ENCODE results near the gene MAP4K4.
A peak's percentile ranks its signal among the peaks of the same experiment; 100 is the strongest.

MAP4K4 gene

GRCh38 chr2:101809698-101810097, 112.2 kb downstream of the MAP4K4 start:
- no peak overlapping the region for H3K4me3 ChIP-seq (ENCODE audit: low read depth, low read length)
- H3K36me3 ChIP-seq (ENCODE audit: control insufficient read depth, insufficient read depth, low read length): no peaks in the 10 kb centered on the region
- H3K27me3 ChIP-seq (ENCODE audit: control insufficient read depth, insufficient read depth, low read length): no peaks in the 10 kb centered on the region
- 0 out of 2 replicates have a peak overlapping the region, but pooled peaks have one; percentile 1 for H3K27ac ChIP-seq (ENCODE audit: low read depth, low read length)
- no peak overlapping the region for H3K9ac ChIP-seq (ENCODE audit: low read length)
- no peaks in the 10 kb centered on the region for H3K9me3 ChIP-seq (ENCODE audit: control insufficient read depth, insufficient read depth, low read depth, low read length)
- H3K4me1 ChIP-seq (ENCODE audit: control insufficient read depth, insufficient read depth, low read length): peaks cover 46% of the 10 kb centered on the region

DNA sequence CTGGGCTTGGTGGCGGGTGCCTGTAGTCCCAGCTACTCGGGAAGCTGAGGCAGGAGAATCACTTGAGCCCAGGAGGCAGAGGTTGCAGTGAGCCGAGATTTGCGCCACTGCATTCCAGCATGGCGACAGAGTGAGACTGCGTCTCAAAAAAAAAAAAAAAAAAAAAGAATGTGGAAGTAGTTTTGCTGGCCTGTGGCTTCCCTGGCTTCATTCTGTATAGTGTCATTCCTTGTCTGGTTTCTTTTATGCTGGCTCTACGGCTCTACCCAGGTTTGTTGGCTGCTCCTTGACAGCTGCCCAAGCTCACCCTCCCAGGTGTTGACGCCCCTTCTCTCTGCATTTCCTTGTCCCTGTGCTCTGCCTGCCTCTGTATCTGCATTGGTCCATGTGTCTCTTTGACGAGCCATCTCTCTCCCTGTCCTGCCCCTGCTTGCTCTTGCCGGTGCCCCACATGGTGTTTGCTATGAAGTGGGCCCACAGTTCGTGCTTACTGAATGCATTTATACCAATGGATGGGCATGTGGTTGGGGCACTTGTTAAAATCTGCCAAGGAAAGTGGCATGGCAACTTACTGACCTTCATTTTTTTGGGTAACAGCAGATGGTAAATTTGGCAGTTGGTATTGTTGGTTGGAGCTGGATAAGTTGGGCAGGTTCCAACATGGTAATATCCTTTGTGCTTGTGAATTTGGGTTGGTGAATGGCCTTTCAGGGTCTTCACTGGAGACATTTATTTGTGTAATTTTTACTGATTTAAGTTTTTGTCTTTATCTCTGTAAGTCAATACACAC, 113.9 kb downstream of the MAP4K4 start:
- no peaks in the 10 kb centered on the region for H3K27me3 ChIP-seq (ENCODE audit: control insufficient read depth, insufficient read depth, low read length)
- no peak overlapping the region for H3K4me3 ChIP-seq (ENCODE audit: low read depth, low read length)
- H3K4me1 ChIP-seq (ENCODE audit: control insufficient read depth, insufficient read depth, low read length): peaks cover 43% of the 10 kb centered on the region
- no peaks in the 10 kb centered on the region for H3K9me3 ChIP-seq (ENCODE audit: control insufficient read depth, insufficient read depth, low read depth, low read length)
- H3K9ac ChIP-seq (ENCODE audit: low read length): no peak overlapping the region
- no peak overlapping the region for H3K27ac ChIP-seq (ENCODE audit: low read depth, low read length)
- no peaks in the 10 kb centered on the region for H3K36me3 ChIP-seq (ENCODE audit: control insufficient read depth, insufficient read depth, low read length)

- Histone ChIP-seq H3K27ac (ENCODE audit: low read depth, low read length) (no peak overlapping the region), H3K36me3 (ENCODE audit: control insufficient read depth, insufficient read depth, low read length) (no peaks in the 10 kb centered on the region), H3K27me3 (ENCODE audit: control insufficient read depth, insufficient read depth, low read length) (no peaks in the 10 kb centered on the region), H3K9me3 (ENCODE audit: control insufficient read depth, insufficient read depth, low read depth, low read length) (no peaks in the 10 kb centered on the region), H3K9ac (ENCODE audit: low read length) (no peak overlapping the region), H3K4me3 (ENCODE audit: low read depth, low read length) (no peak overlapping the region), H3K4me1 (ENCODE audit: control insufficient read depth, insufficient read depth, low read length) (peaks cover 39% of the 10 kb centered on the region)
These were observed 114.7 kb downstream of the MAP4K4 start for GRCh38 chr2:101812226-101812625.

DNA sequence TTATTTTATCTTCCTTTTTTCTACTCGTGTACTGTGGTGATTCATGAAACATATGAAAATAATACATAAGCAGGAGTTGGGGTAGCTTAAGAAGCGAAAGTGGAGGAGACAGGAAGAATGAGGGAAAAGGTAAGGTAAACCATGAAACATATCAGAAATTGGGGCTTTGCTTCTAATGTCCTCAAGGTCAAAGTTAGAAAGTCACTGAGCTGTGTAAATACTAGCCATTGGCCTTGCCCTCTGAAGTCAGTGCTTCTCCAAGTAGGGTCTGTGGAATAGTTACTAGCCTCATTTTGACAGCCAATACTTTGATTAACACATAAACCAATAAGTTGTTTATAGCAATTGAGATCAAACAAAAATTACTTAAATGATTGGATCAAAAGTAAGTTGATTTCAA, 117.2 kb downstream of the MAP4K4 start:
- no peak overlapping the region for H3K27ac ChIP-seq (ENCODE audit: low read depth, low read length)
- H3K9me3 ChIP-seq (ENCODE audit: control insufficient read depth, insufficient read depth, low read depth, low read length): no peaks in the 10 kb centered on the region
- no peaks in the 10 kb centered on the region for H3K27me3 ChIP-seq (ENCODE audit: control insufficient read depth, insufficient read depth, low read length)
- H3K36me3 ChIP-seq (ENCODE audit: control insufficient read depth, insufficient read depth, low read length): no peaks in the 10 kb centered on the region
- peaks cover 38% of the 10 kb centered on the region for H3K4me1 ChIP-seq (ENCODE audit: control insufficient read depth, insufficient read depth, low read length)
- no peak overlapping the region for H3K4me3 ChIP-seq (ENCODE audit: low read depth, low read length)
- no peak overlapping the region for H3K9ac ChIP-seq (ENCODE audit: low read length)

DNA sequence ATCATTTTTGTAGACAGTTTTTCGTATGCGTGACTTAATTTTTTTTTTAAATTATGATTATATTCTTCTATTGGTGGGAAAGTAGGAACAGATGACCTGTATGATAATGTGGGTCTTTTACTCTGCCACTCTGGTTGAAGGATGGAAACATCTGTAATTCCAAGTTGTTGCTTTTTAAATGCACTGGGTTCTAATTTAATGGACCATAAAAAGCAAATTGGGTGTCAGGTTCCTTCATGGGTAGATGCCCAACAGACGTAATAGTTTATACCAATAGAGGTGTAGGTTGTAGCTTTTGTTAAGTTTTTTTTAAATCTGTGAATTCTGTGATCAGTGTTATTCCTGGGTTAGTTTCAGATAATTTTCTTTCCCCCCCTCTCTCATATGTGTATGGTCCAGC, 117.6 kb downstream of the MAP4K4 start:
- peaks cover 38% of the 10 kb centered on the region for H3K4me1 ChIP-seq (ENCODE audit: control insufficient read depth, insufficient read depth, low read length)
- H3K9me3 ChIP-seq (ENCODE audit: control insufficient read depth, insufficient read depth, low read depth, low read length): no peaks in the 10 kb centered on the region
- no peaks in the 10 kb centered on the region for H3K36me3 ChIP-seq (ENCODE audit: control insufficient read depth, insufficient read depth, low read length)
- no peak overlapping the region for H3K9ac ChIP-seq (ENCODE audit: low read length)
- H3K27me3 ChIP-seq (ENCODE audit: control insufficient read depth, insufficient read depth, low read length): no peaks in the 10 kb centered on the region
- H3K4me3 ChIP-seq (ENCODE audit: low read depth, low read length): no peak overlapping the region
- no peak overlapping the region for H3K27ac ChIP-seq (ENCODE audit: low read depth, low read length)

GRCh38 chr2:101815739-101816391, 118.4 kb downstream of the MAP4K4 start:
- H3K9me3 ChIP-seq (ENCODE audit: control insufficient read depth, insufficient read depth, low read depth, low read length): no peaks in the 10 kb centered on the region
- peaks cover 40% of the 10 kb centered on the region for H3K4me1 ChIP-seq (ENCODE audit: control insufficient read depth, insufficient read depth, low read length)
- no peak overlapping the region for H3K4me3 ChIP-seq (ENCODE audit: low read depth, low read length)
- no peaks in the 10 kb centered on the region for H3K36me3 ChIP-seq (ENCODE audit: control insufficient read depth, insufficient read depth, low read length)
- H3K27me3 ChIP-seq (ENCODE audit: control insufficient read depth, insufficient read depth, low read length): no peaks in the 10 kb centered on the region
- no peak overlapping the region for H3K27ac ChIP-seq (ENCODE audit: low read depth, low read length)
- no peak overlapping the region for H3K9ac ChIP-seq (ENCODE audit: low read length)

DNA sequence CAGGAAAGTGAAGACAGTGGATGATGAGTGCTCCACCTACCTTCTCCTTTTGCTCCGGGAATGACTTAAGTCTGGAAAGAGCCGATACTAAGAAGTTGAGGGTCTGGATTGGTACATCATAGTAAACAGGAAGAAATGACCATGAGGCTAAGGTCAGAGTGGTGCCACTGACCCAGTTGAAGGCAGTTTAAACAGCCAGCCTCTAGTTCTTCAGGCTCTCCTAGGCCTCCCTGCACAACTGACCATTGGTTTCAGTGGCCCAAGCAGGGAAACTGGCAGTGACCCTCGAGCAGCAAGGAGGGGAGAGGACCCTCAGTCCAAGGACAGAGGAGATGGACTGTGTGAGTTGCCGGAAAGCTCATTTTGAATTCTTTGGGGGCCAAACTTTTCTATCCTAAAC, 119.1 kb downstream of the MAP4K4 start:
- Histone ChIP-seq H3K9ac (ENCODE audit: low read length) (no peak overlapping the region), H3K9me3 (ENCODE audit: control insufficient read depth, insufficient read depth, low read depth, low read length) (no peaks in the 10 kb centered on the region), H3K27me3 (ENCODE audit: control insufficient read depth, insufficient read depth, low read length) (no peaks in the 10 kb centered on the region), H3K4me3 (ENCODE audit: low read depth, low read length) (no peak overlapping the region), H3K4me1 (ENCODE audit: control insufficient read depth, insufficient read depth, low read length) (peaks cover 40% of the 10 kb centered on the region), H3K27ac (ENCODE audit: low read depth, low read length) (no peak overlapping the region), H3K36me3 (ENCODE audit: control insufficient read depth, insufficient read depth, low read length) (no peaks in the 10 kb centered on the region)

DNA sequence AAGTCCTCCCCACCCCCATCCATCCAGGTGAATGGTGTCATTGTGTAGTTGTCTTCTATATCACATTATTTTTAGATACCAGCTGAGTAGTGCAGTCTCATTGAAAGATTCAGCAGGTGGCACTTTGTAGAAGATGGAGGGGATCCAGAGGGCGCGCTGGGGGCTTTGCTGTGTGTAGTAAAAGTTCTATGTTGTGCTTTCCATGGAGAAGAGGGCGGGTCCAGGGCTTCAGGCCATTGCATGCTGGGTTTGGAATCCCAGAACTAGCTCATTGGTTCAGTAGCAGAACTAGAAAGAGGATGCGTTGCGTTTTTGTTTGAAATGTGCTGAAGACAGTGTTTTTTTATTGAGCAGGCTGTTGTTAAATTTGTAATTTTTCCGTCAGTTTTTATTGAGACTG, 120.0 kb downstream of the MAP4K4 start:
- Histone ChIP-seq H3K4me1 (ENCODE audit: control insufficient read depth, insufficient read depth, low read length) (peaks cover 40% of the 10 kb centered on the region), H3K9ac (ENCODE audit: low read length) (no peak overlapping the region), H3K4me3 (ENCODE audit: low read depth, low read length) (no peak overlapping the region), H3K9me3 (ENCODE audit: control insufficient read depth, insufficient read depth, low read depth, low read length) (no peaks in the 10 kb centered on the region), H3K27me3 (ENCODE audit: control insufficient read depth, insufficient read depth, low read length) (no peaks in the 10 kb centered on the region), H3K36me3 (ENCODE audit: control insufficient read depth, insufficient read depth, low read length) (no peaks in the 10 kb centered on the region), H3K27ac (ENCODE audit: low read depth, low read length) (no peak overlapping the region)

DNA sequence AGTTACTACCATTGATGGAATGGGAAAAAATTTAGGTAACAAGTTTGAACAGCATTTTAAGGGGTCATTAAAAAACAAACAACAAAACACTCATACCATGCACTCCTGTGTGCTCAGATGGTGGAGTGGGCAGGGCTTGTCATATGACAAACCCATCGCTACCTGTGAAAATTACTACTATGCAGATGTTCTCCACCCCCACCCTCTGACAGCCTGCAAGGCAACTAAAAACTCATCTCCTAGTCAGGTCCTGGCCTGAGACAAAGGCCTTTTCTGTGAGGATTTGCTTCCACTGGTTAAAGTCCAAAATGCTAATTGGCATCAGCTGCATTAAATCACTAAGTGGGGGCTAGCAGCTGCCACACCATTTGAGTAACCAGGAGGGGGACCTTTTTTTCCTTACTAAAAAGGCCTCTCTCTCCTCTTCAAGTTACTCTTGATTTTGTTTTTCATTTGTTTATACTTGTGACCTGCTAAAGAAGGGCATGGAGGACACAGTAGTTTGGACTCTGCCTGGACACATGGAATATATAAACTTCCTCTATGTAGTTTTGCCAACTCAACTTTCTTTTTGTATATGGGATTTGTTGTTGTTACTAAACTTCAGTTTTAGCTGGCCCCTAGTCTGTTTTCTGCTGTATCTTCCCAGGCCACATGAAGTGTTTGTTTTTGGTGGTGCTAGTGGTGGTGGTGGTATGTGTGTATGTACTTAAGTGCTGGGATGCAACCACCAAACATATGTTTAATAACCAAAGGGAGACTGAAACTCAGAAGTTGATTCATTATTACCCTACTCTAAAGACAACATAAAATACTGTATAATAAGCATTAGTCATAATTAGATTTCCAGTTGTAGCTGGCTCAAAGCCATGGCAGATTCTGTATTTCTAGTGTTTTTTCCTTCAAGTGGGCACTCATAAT, 121.3 kb downstream of the MAP4K4 start:
- peaks cover 50% of the 10 kb centered on the region for H3K4me1 ChIP-seq (ENCODE audit: control insufficient read depth, insufficient read depth, low read length)
- no peaks in the 10 kb centered on the region for H3K9me3 ChIP-seq (ENCODE audit: control insufficient read depth, insufficient read depth, low read depth, low read length)
- no peak overlapping the region for H3K9ac ChIP-seq (ENCODE audit: low read length)
- no peaks in the 10 kb centered on the region for H3K36me3 ChIP-seq (ENCODE audit: control insufficient read depth, insufficient read depth, low read length)
- no peak overlapping the region for H3K27ac ChIP-seq (ENCODE audit: low read depth, low read length)
- H3K4me3 ChIP-seq (ENCODE audit: low read depth, low read length): no peak overlapping the region
- H3K27me3 ChIP-seq (ENCODE audit: control insufficient read depth, insufficient read depth, low read length): no peaks in the 10 kb centered on the region

- H3K27me3 ChIP-seq (ENCODE audit: control insufficient read depth, insufficient read depth, low read length): no peaks in the 10 kb centered on the region
- no peaks in the 10 kb centered on the region for H3K9me3 ChIP-seq (ENCODE audit: control insufficient read depth, insufficient read depth, low read depth, low read length)
- H3K36me3 ChIP-seq (ENCODE audit: control insufficient read depth, insufficient read depth, low read length): peaks cover 6% of the 10 kb centered on the region
- H3K27ac ChIP-seq (ENCODE audit: low read depth, low read length): no peak overlapping the region
- H3K9ac ChIP-seq (ENCODE audit: low read length): no peak overlapping the region
- H3K4me3 ChIP-seq (ENCODE audit: low read depth, low read length): no peak overlapping the region
- peaks cover 47% of the 10 kb centered on the region for H3K4me1 ChIP-seq (ENCODE audit: control insufficient read depth, insufficient read depth, low read length)
These were observed 123.0 kb downstream of the MAP4K4 start for GRCh38 chr2:101820519-101820918.

Data from HUES6 (cell line).